SK-N-SH (cell line): ENCODE results near the gene PMP22. TPM values are rescaled to one million over a fixed set of nuclear protein-coding genes. Genes with fewer than 3 reads are reported as not detected.
A peak's percentile ranks its signal among the peaks of the same experiment; 100 is the strongest.

ENCODE experiments used
- CTCF ChIA-PET: fragments of 300-600, 350-600 bp; formaldehyde crosslinking; extraction: SDS; loops from one replicate; lab custom pipeline; 2021; lab: Yijun Ruan, JAX
- POLR2A ChIA-PET: fragments of 350-600 bp; sonication (Branson Sonifier 250); formaldehyde crosslinking; extraction: SDS; loops from one replicate; lab custom pipeline; 2020; ENCODE audit warnings: antibody characterized with exemption, inconsistent platforms; lab: Yijun Ruan, JAX
- DNase-seq: peaks from one replicate; pipeline ENCODE4 v3.0.0; 2012
- H2AFZ ChIP-seq: fragments of 200-600 bp; sonication (generic); 2 replicates; pipeline ENCODE4 v1.8.1; 2016; ENCODE audit warnings: antibody characterized with exemption, mild to moderate bottlenecking, low read depth
- H3F3A ChIP-seq: fragments of 200-600 bp; sonication (generic); replicated peaks from 2 replicates; pipeline ENCODE3; 2016; ENCODE audit warnings: antibody characterized with exemption, mild to moderate bottlenecking; ENCODE audit not compliant: insufficient read depth
- H3K27ac ChIP-seq, 2 experiments: fragments of 200-500 bp in 1 of 2; fragments of 200-600 bp in 1 of 2; sonication (Bioruptor generic) in 1 of 2; sonication (generic), shearing (Covaris generic) in 1 of 2; 2 replicates each; pipeline versions ENCODE4 v1.5.1 to v1.6.1; 2014 to 2016; ENCODE audit warnings: low read depth in 2 of 2, inconsistent platforms in 1 of 2, low read length in 1 of 2, mild to moderate bottlenecking in 1 of 2, mixed read lengths in 1 of 2
- H3K27me3 ChIP-seq: fragments of 200-600 bp; sonication (generic), shearing (Covaris generic); 2 replicates; pipeline ENCODE4 v1.6.1; 2016; ENCODE audit warnings: mixed run types; ENCODE audit not compliant: insufficient read depth
- H3K36me3 ChIP-seq, 2 experiments: fragments of 200-500 bp in 1 of 2; fragments of 200-600 bp in 1 of 2; sonication (Bioruptor generic) in 1 of 2; sonication (generic) in 1 of 2; replicated peaks in 1 of 2; 2 replicates each; pipeline versions ENCODE3 to v1.5.1; 2014 to 2016; ENCODE audit warnings: low read length in 1 of 2, mild to moderate bottlenecking in 1 of 2; ENCODE audit not compliant: insufficient read depth in 2 of 2, control insufficient read depth in 1 of 2
- H3K4me1 ChIP-seq, 2 experiments: fragments of 200-500 bp in 1 of 2; fragments of 200-600 bp in 1 of 2; sonication (Bioruptor generic) in 1 of 2; sonication (generic), shearing (Covaris generic) in 1 of 2; 2 replicates each; pipeline versions ENCODE4 v1.5.1 to v1.6.1; 2014 to 2016; ENCODE audit warnings: low read depth in 1 of 2, low read length in 1 of 2, mixed run types in 1 of 2; ENCODE audit not compliant: insufficient read depth in 2 of 2, control insufficient read depth in 1 of 2
- H3K4me2 ChIP-seq: fragments of 200-600 bp; sonication (generic), shearing (Covaris generic); 2 replicates; pipeline ENCODE4 v1.6.1; 2017; ENCODE audit warnings: mixed run types
- H3K4me3 ChIP-seq, 2 experiments: fragments of 200-500 bp in 1 of 2; fragments of 200-600 bp in 1 of 2; sonication (Bioruptor generic) in 1 of 2; sonication (generic), shearing (Covaris generic) in 1 of 2; 2 replicates each; pipeline versions ENCODE4 v1.5.1 to v1.8.1; 2014 to 2016; ENCODE audit warnings: low read depth in 2 of 2, inconsistent platforms in 1 of 2, low read length in 1 of 2, mild to moderate bottlenecking in 1 of 2, mixed read lengths in 1 of 2, moderate library complexity in 1 of 2
- H3K79me2 ChIP-seq: fragments of 200-600 bp; sonication (generic); 2 replicates; pipeline ENCODE4 v1.8.1; 2017; ENCODE audit warnings: mild to moderate bottlenecking; ENCODE audit not compliant: insufficient read depth
- H3K9ac ChIP-seq: fragments of 200-600 bp; sonication (generic); 2 replicates; pipeline ENCODE4 v1.6.1; 2017; ENCODE audit warnings: mixed run types
- H3K9me2 ChIP-seq: fragments of 200-600 bp; sonication (generic); 2 replicates; pipeline ENCODE4 v1.6.1; 2017; ENCODE audit warnings: mixed run types
- H3K9me3 ChIP-seq: fragments of 200-600 bp; sonication (generic); 2 replicates; pipeline ENCODE4 v1.6.1; 2017; ENCODE audit warnings: mixed run types, mild to moderate bottlenecking, moderate library complexity
- H4K20me1 ChIP-seq: fragments of 200-600 bp; sonication (generic); 2 replicates; pipeline ENCODE4 v1.6.1; 2017; ENCODE audit warnings: mild to moderate bottlenecking, mixed run types; ENCODE audit not compliant: insufficient read depth
- CHD2 ChIP-seq: fragments of 150-350 bp; IDR thresholded peaks from 2 replicates; pipeline ENCODE4 v1.6.1; 2018; ENCODE audit warnings: low read length; ENCODE audit not compliant: partially characterized antibody
- ELF1 ChIP-seq: IDR thresholded peaks from 2 replicates; pipeline ENCODE4 v1.4.0; 2012
- EZH2phosphoT487 ChIP-seq: fragments of 200-600 bp; sonication (generic); IDR thresholded peaks from 2 replicates; pipeline ENCODE4 v1.6.1; 2017; ENCODE audit warnings: low read depth, mixed run types, mild to moderate bottlenecking, antibody characterized with exemption, moderate library complexity, borderline replicate concordance
- FOSL2 ChIP-seq: IDR thresholded peaks from 2 replicates; pipeline ENCODE4 v1.4.0; 2012; ENCODE audit warnings: low read depth, mild to moderate bottlenecking, moderate library complexity, borderline replicate concordance
- FOXJ3 ChIP-seq: sonication (generic); formaldehyde crosslinking; IDR thresholded peaks from 2 replicates; pipeline ENCODE4 v1.5.1; 2020; ENCODE audit warnings: mild to moderate bottlenecking, missing genetic modification reagents
- FOXM1 ChIP-seq: IDR thresholded peaks from 2 replicates; pipeline ENCODE4 v1.4.0; 2012; ENCODE audit warnings: low read depth, mild to moderate bottlenecking
- GABPA ChIP-seq: IDR thresholded peaks from 2 replicates; pipeline ENCODE4 v1.4.0; 2012; ENCODE audit warnings: low read depth, mild to moderate bottlenecking
- JUND ChIP-seq: IDR thresholded peaks from 2 replicates; pipeline ENCODE4 v1.4.0; 2012
- MXI1 ChIP-seq: IDR thresholded peaks from 2 replicates; pipeline ENCODE4 v1.6.1; 2012; ENCODE audit warnings: mild to moderate bottlenecking, low read depth, low read length, improper control_type of control experiment
- RCOR1 ChIP-seq: fragments of 150-350 bp; IDR thresholded peaks from 2 replicates; pipeline ENCODE4 v1.6.1; 2017; ENCODE audit warnings: antibody characterized with exemption, low read length
- RFX5 ChIP-seq: IDR thresholded peaks from 2 replicates; pipeline ENCODE4 v1.6.1; 2012; ENCODE audit warnings: mild to moderate bottlenecking, improper control_type of control experiment, low read length
- SIN3A ChIP-seq: IDR thresholded peaks from 2 replicates; pipeline ENCODE4 v1.6.1; 2012; ENCODE audit warnings: low read depth, mild to moderate bottlenecking, low read length, moderate library complexity, borderline replicate concordance
- SMC3 ChIP-seq: IDR thresholded peaks from 2 replicates; pipeline ENCODE4 v1.6.1; 2012; ENCODE audit warnings: low read depth, low read length, improper control_type of control experiment
- TAF1 ChIP-seq: IDR thresholded peaks from 2 replicates; pipeline ENCODE4 v1.6.1; 2012; ENCODE audit warnings: low read depth, mild to moderate bottlenecking, low read length, moderate library complexity, borderline replicate concordance
- TCF12 ChIP-seq: IDR thresholded peaks from 2 replicates; pipeline ENCODE4 v1.4.0; 2012
- YY1 ChIP-seq: IDR thresholded peaks from 2 replicates; pipeline ENCODE4 v1.4.0; 2012; ENCODE audit warnings: low read depth, mild to moderate bottlenecking
- WGBS: methylation state at CpG from one replicate; pipeline ENCODE4 v1.1.6; 2017; ENCODE audit warnings: low lambda C conversion rate; 5-methylcytosine and 5-hydroxymethylcytosine counted together
- polyA plus RNA-seq, 3 experiments: library from polyadenylated mRNA; depleted of rRNA; stranded (reverse); fragments of >200 nt; gene quantifications; 2 replicates each; pipeline ENCODE4 v1.2.3, GENCODE V29; 2012
- TF ChIP-seq, protein P1 (sequence below): fragments of 200-600 bp; sonication (generic); IDR thresholded peaks from 2 replicates; pipeline ENCODE4 v1.6.1; 2017; ENCODE audit warnings: antibody characterized with exemption, mild to moderate bottlenecking, moderate library complexity
- TF ChIP-seq, protein P2 (sequence below): IDR thresholded peaks from 2 replicates; pipeline ENCODE4; 2012
- TF ChIP-seq, protein P3 (sequence below): fragments of 150-350 bp; IDR thresholded peaks from 2 replicates; pipeline ENCODE4 v1.6.1; 2017; ENCODE audit warnings: antibody characterized with exemption, low read length, low read depth, borderline replicate concordance
- TF ChIP-seq, protein P4 (sequence below): IDR thresholded peaks from 2 replicates; pipeline ENCODE4 v1.6.1; 2012; ENCODE audit warnings: mild to moderate bottlenecking, low read depth, low read length, moderate library complexity
- TF ChIP-seq, protein P5 (sequence below): IDR thresholded peaks from 2 replicates; pipeline ENCODE4 v1.4.0; 2012; ENCODE audit warnings: low read depth
- TF ChIP-seq, protein P6 (sequence below): IDR thresholded peaks from 2 replicates; pipeline ENCODE4 v1.4.0; 2012; ENCODE audit warnings: low read depth, borderline replicate concordance
- TF ChIP-seq, protein P7 (sequence below): IDR thresholded peaks from 2 replicates; pipeline ENCODE4 v1.4.0; 2012; ENCODE audit warnings: low read depth, borderline replicate concordance

The PMP22 gene
- polyA plus RNA-seq, 1 of the 3 experiments (the other 2 are of a cell fraction) = 82.5 TPM

DNA sequence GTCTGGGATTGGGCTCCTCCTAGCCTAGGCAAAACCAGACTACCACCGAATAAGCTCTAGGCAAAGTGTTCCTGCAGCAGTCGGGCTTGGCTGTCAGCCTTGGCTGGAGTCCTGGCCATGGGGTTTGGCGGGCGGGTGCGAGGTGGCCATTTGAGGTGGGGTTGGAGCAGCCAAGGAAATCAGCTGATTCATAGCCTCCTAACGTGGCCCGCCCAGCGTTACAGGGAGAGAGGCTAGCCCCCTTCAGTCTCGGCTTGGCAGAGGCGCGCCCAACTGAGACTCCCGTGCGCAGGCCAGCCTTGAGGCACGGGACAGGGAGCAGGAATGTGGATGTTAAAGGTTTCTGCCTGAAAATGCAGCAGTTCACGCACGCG, 1.9 kb downstream of the PMP22 start:
- Histone ChIP-seq H3K9me3 (no peaks in the 10 kb centered on the region), H3K4me3 (peak overlapping the region; percentile 72 to 92), H3K27me3 (no peaks in the 10 kb centered on the region; the same call in 1 of the 2 replicates), H2AFZ (peak overlapping the region; percentile 87), H4K20me1 (no peaks in the 10 kb centered on the region), H3K4me1 (peaks cover 0 to 28% of the 10 kb centered on the region in 2 experiments; a peak in 2 of 4 replicates), H3K36me3 (peaks cover 0 to 10% of the 10 kb centered on the region in 2 experiments), H3K4me2 (peak overlapping the region; percentile 97), H3K27ac (peak overlapping the region; percentile 78 to 92), H3K9me2 (no peaks in the 10 kb centered on the region), H3F3A (peaks cover 4% of the 10 kb centered on the region), H3K79me2 (peaks cover 18% of the 10 kb centered on the region; the same call in 1 of the 2 replicates), H3K9ac (peak overlapping the region; percentile 76)
- ChIA-PET POLR2A (interaction anchor here (0.6 to 1.5 kb wide), 7 partner anchors 9 to 240 kb away, joined by 3 to 6 read pairs (median 4); no protein-coding TSS in a partner anchor), CTCF (interaction anchor here (0.8 to 13.3 kb wide), 10 partner anchors 11 to 239 kb away, joined by 3 to 359 read pairs (median 3); partner anchors contain the start of gene TEKT3)
- 4% methylated on average over 6 of the region's 17 CpGs for WGBS
- peak; percentile 72 for DNase-seq
- TF ChIP-seq SIN3A (0 out of 2 replicates have a peak, but pooled peaks have one; percentile 25), FOSL2 (no peak), EZH2phosphoT487 (no peak), ELF1 (no peak), TAF1 (no peak), JUND (no peak), TCF12 (no peak), SMC3 (0 out of 2 replicates have a peak, but pooled peaks have one; percentile 9), MXI1 (peak; percentile 51; the same call in 1 of the 2 replicates), FOXJ3 (0 out of 2 replicates have a peak, but pooled peaks have one; percentile 38), RCOR1 (0 out of 2 replicates have a peak, but pooled peaks have one; percentile 8), GABPA (no peak), CHD2 (peak; percentile 9), YY1 (0 out of 2 replicates have a peak, but pooled peaks have one; percentile 7), FOXM1 (no peak), RFX5 (no peak)
- TF ChIP-seq, protein P1, sequence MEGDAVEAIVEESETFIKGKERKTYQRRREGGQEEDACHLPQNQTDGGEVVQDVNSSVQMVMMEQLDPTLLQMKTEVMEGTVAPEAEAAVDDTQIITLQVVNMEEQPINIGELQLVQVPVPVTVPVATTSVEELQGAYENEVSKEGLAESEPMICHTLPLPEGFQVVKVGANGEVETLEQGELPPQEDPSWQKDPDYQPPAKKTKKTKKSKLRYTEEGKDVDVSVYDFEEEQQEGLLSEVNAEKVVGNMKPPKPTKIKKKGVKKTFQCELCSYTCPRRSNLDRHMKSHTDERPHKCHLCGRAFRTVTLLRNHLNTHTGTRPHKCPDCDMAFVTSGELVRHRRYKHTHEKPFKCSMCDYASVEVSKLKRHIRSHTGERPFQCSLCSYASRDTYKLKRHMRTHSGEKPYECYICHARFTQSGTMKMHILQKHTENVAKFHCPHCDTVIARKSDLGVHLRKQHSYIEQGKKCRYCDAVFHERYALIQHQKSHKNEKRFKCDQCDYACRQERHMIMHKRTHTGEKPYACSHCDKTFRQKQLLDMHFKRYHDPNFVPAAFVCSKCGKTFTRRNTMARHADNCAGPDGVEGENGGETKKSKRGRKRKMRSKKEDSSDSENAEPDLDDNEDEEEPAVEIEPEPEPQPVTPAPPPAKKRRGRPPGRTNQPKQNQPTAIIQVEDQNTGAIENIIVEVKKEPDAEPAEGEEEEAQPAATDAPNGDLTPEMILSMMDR = no peak
- TF ChIP-seq, protein P2, sequence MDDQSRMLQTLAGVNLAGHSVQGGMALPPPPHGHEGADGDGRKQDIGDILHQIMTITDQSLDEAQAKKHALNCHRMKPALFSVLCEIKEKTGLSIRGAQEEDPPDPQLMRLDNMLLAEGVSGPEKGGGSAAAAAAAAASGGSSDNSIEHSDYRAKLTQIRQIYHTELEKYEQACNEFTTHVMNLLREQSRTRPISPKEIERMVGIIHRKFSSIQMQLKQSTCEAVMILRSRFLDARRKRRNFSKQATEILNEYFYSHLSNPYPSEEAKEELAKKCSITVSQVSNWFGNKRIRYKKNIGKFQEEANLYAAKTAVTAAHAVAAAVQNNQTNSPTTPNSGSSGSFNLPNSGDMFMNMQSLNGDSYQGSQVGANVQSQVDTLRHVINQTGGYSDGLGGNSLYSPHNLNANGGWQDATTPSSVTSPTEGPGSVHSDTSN = no peak
- TF ChIP-seq, protein P3, sequence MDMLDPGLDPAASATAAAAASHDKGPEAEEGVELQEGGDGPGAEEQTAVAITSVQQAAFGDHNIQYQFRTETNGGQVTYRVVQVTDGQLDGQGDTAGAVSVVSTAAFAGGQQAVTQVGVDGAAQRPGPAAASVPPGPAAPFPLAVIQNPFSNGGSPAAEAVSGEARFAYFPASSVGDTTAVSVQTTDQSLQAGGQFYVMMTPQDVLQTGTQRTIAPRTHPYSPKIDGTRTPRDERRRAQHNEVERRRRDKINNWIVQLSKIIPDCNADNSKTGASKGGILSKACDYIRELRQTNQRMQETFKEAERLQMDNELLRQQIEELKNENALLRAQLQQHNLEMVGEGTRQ = no peak
- TF ChIP-seq, protein P4, sequence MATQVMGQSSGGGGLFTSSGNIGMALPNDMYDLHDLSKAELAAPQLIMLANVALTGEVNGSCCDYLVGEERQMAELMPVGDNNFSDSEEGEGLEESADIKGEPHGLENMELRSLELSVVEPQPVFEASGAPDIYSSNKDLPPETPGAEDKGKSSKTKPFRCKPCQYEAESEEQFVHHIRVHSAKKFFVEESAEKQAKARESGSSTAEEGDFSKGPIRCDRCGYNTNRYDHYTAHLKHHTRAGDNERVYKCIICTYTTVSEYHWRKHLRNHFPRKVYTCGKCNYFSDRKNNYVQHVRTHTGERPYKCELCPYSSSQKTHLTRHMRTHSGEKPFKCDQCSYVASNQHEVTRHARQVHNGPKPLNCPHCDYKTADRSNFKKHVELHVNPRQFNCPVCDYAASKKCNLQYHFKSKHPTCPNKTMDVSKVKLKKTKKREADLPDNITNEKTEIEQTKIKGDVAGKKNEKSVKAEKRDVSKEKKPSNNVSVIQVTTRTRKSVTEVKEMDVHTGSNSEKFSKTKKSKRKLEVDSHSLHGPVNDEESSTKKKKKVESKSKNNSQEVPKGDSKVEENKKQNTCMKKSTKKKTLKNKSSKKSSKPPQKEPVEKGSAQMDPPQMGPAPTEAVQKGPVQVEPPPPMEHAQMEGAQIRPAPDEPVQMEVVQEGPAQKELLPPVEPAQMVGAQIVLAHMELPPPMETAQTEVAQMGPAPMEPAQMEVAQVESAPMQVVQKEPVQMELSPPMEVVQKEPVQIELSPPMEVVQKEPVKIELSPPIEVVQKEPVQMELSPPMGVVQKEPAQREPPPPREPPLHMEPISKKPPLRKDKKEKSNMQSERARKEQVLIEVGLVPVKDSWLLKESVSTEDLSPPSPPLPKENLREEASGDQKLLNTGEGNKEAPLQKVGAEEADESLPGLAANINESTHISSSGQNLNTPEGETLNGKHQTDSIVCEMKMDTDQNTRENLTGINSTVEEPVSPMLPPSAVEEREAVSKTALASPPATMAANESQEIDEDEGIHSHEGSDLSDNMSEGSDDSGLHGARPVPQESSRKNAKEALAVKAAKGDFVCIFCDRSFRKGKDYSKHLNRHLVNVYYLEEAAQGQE = no peak
- TF ChIP-seq, protein P5, sequence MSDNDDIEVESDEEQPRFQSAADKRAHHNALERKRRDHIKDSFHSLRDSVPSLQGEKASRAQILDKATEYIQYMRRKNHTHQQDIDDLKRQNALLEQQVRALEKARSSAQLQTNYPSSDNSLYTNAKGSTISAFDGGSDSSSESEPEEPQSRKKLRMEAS = peak; percentile 32; the same call in 1 of the 2 replicates
- TF ChIP-seq, protein P6, sequence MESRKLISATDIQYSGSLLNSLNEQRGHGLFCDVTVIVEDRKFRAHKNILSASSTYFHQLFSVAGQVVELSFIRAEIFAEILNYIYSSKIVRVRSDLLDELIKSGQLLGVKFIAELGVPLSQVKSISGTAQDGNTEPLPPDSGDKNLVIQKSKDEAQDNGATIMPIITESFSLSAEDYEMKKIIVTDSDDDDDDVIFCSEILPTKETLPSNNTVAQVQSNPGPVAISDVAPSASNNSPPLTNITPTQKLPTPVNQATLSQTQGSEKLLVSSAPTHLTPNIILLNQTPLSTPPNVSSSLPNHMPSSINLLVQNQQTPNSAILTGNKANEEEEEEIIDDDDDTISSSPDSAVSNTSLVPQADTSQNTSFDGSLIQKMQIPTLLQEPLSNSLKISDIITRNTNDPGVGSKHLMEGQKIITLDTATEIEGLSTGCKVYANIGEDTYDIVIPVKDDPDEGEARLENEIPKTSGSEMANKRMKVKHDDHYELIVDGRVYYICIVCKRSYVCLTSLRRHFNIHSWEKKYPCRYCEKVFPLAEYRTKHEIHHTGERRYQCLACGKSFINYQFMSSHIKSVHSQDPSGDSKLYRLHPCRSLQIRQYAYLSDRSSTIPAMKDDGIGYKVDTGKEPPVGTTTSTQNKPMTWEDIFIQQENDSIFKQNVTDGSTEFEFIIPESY = no peak
- TF ChIP-seq, protein P7, sequence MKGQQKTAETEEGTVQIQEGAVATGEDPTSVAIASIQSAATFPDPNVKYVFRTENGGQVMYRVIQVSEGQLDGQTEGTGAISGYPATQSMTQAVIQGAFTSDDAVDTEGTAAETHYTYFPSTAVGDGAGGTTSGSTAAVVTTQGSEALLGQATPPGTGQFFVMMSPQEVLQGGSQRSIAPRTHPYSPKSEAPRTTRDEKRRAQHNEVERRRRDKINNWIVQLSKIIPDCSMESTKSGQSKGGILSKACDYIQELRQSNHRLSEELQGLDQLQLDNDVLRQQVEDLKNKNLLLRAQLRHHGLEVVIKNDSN = no peak
